GM18505 (cell line): Measurements from ENCODE around the gene KLHL29.
A peak's percentile ranks its signal among the peaks of the same experiment; 100 is the strongest.

Source experiments
- ATAC-seq: cut with Tn5 transposase; IDR thresholded peaks from one replicate; pipeline ENCODE4 v1.9.1; 2021; ENCODE audit not compliant: unreplicated experiment
- POLR2A ChIP-seq: IDR thresholded peaks from 4 replicates; pipeline ENCODE4 v1.6.1; 2011; ENCODE audit warnings: borderline replicate concordance; ENCODE audit not compliant: insufficient read depth, insufficient read length; ENCODE audit errors: extremely low read depth

Gene KLHL29

GRCh38 chr2:23565374-23565773 lies 180.4 kb downstream of the KLHL29 start:
- ATAC-seq, result no peak

GRCh38 chr2:23565814-23566213 lies 180.8 kb downstream of the KLHL29 start:
- ATAC-seq, result no peak
- TF ChIP-seq POLR2A, result no peak

More at GRCh38 chr2:23565374-23565773, 180.4 kb downstream of the KLHL29 start:
- TF ChIP-seq POLR2A, result no peak

GRCh38 chr2:23566241-23567142 lies 181.5 kb downstream of the KLHL29 start:
- TF ChIP-seq POLR2A, result no peak

GRCh38 chr2:23567161-23567756 lies 182.3 kb downstream of the KLHL29 start:
- TF ChIP-seq POLR2A, result no peak
- no peak for ATAC-seq

More at GRCh38 chr2:23566241-23567142, 181.5 kb downstream of the KLHL29 start:
- ATAC-seq, result peak; percentile 45

- ATAC-seq, result no peak
- TF ChIP-seq POLR2A, result no peak
Observed at GRCh38 chr2:23568211-23568610, 183.2 kb downstream of the KLHL29 start.

GRCh38 chr2:23568626-23569190 lies 183.7 kb downstream of the KLHL29 start:
- no peak for ATAC-seq
- no peak for TF ChIP-seq POLR2A

DNA sequence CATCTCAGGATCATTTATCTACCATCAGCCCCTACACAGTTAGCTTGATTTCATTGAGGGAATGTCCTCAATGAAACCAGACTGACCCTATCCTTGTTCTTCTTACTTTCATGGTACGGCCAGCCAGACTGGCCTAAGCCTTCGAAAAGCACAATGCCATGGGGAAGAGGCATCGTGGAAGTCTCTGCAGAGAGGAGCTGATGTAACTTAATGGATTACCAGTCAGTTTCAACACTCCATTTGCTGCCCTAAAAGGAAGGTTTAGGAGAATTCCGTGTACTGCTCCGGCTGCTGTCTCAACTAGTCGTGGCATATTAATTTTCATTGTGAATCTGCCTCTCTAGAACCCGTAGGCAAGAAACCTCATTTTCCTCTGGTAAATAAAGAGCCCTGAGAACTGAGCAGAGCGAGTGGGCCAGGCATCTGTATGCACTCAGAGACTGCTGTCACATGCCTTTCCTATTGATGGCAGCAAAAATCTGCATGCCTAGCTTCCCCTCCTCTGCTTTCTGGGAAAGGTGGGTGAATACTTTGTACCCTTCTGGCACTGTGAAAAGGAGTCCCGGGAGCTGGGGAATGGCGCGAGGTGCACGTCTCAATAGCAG lies 184.9 kb downstream of the KLHL29 start:
- ATAC-seq, result no peak
- no peak for TF ChIP-seq POLR2A

GRCh38 chr2:23571085-23571484 lies 186.1 kb downstream of the KLHL29 start:
- no peak for TF ChIP-seq POLR2A
- ATAC-seq, result no peak

- no peak for TF ChIP-seq POLR2A
- no peak for ATAC-seq
Observed at GRCh38 chr2:23571527-23572282, 186.7 kb downstream of the KLHL29 start.

- ATAC-seq, result no peak
- no peak for TF ChIP-seq POLR2A
Observed at GRCh38 chr2:23574919-23575654, 190.1 kb downstream of the KLHL29 start.

GRCh38 chr2:23578964-23579671 lies 194.1 kb downstream of the KLHL29 start:
- TF ChIP-seq POLR2A, result no peak

More at GRCh38 chr2:23578964-23579671, 194.1 kb downstream of the KLHL29 start:
- ATAC-seq, result no peak
